Mesenteric fat pad (tissue), 1 donor: ENCODE measurements around the gene MAP2K3. TPM values are rescaled to one million over a fixed set of nuclear protein-coding genes. Genes with fewer than 3 reads are reported as not detected.
A peak's percentile ranks its signal among the peaks of the same experiment; 100 is the strongest.

Experiments
- DNase-seq: peaks from one replicate; pipeline ENCODE4 v3.0.0-alpha.2; 2020; ENCODE audit warnings: low spot score
- total RNA-seq: library from RNA; stranded (reverse); fragmentation: NEBNext Ultra II Directional; extraction: Animal tissue kit (Norgen Biotek cat#: 25700); gene quantifications from one replicate; pipeline ENCODE4 v1.2.1, GENCODE V29; 2021
- donor health status: DM: yes; HTN: yes; CAD: no.

Gene MAP2K3
- total RNA-seq, 1 donor from 2014 or later, result 103 TPM

GRCh38 chr17:21349358-21350050 lies 65.0 kb downstream of the MAP2K3 start:
- peak; percentile 64 for DNase-seq

DNA sequence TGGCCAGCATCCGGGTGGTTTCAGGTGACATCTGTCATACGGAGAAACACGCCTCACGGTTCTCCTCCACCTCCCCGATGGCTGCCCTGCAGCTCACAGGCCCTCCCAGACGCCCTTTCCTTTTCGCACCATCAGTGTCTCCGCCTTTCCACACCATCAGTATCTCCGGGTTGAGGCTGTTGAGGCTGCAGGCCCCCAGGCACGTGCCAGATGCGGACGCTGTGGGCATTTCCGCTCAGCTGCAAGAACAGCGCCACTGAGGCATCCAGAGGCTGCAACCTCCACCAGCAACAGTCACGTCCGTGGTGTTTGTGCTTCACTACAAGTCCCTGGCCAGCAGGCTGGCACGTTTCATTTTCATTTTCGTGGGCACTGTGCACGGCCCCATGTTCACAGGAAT lies 66.0 kb downstream of the MAP2K3 start:
- peak; percentile 26 for DNase-seq

GRCh38 chr17:21351366-21352065 lies 67.0 kb downstream of the MAP2K3 start:
- DNase-seq, result peak; percentile 72

- peak; percentile 75 for DNase-seq
Measured at GRCh38 chr17:21352221-21352980, 67.9 kb downstream of the MAP2K3 start.

- DNase-seq, result no peak
Measured at GRCh38 chr17:21352981-21353265, 68.4 kb downstream of the MAP2K3 start.

DNA sequence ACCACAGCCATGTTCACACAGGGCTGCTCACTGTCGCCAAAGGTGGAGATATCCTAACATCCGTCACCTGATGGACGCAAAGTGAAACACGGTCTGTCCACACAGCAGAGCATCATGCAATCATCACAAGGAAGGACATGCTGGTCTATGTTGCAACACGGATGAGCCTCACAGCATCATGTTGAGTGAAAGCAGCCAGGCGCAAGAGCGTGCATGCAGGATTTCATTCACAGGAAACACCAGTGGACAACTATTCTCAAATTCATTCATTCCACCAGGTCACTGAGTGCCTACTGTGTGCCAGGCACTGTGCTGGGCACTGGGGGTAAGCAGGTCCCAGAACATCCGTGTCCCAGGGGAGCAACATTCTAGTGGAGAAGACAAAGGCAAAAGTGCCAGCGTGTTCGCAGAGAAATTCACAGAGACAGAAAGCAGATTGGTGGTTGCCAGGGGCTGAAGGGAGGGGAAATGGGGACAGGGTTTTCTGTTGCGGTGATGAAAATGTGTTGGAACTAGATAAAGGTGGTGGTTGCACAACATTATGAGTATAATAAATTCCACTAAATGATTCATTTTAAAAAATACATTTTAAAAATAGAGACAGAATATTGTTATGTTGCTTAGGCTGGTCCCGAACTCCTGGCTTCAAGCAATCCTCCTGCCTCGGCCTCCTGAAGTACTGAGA lies 69.0 kb downstream of the MAP2K3 start:
- DNase-seq, result no peak

DNA sequence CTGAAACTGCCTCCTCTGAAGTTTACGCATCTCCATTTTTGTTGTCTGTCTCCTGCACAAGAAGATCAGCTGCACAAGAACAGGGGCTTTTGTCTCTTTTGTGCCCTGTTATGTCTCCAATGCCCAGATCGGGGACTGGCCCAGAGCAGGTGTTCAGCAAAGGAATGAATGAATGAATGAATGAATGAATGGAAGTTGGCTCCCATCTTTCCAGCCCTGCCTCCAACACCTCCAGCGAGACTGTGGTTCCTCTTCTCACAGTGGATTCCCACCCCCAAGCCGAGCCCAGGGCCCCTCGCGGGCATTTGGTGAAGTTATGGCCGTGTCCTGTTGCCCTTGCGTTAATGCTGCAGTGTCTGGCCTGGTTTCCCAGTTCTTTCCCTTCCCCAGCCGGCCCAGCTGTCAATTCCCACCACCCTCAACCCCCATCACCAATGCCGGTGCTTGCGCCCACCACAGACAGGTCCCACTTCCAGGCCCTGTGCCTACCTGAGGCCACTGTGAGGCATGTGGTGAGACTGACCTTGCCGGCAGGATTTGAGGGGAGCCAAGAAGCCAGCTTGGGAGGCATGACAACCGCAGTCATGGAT lies 70.4 kb downstream of the MAP2K3 start:
- no peak for DNase-seq

DNA sequence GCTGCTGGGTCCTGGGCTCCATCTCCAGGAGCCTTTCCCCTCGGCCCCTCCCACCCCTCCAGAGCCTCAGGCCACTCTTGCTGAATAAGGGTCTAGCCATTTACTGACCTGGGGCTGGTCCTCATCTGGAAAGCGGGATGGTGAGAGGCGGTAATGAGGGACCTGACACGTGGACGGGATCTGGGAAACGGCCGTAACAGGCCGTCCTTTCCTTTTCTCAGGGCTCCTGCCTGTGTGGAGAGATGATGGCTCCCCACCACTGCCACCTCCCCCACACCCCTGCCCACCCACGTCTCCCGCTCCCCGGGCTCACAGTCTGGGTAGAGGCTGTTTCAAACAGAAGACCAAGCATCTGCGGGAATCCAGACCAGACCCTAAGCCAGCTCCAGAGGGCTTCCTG lies 71.1 kb downstream of the MAP2K3 start:
- no peak for DNase-seq

DNA sequence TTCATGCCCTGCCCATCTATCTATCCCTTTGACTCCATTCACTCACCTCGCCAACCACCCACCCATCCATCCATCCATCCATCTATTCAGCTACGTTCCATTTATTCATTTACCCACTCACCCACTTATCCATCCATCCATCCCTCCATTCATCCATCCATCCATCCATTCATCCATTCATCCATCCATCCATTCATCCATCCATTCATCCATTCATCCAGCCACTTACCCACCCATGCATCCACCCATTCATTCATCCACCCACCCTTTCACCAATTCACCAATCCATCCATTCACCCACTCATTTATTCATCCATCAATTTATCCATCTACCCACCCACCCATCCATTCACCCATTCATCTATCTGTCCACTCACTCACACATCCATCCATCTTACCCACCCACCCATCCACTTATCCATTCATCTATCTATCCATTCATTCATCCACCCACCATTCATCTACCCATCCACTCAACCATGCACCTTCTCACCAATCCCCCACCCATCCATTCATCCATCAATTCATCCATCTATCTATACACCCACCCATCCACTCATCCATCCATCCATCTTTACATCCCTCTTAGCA lies 72.1 kb downstream of the MAP2K3 start:
- DNase-seq, result no peak

DNA sequence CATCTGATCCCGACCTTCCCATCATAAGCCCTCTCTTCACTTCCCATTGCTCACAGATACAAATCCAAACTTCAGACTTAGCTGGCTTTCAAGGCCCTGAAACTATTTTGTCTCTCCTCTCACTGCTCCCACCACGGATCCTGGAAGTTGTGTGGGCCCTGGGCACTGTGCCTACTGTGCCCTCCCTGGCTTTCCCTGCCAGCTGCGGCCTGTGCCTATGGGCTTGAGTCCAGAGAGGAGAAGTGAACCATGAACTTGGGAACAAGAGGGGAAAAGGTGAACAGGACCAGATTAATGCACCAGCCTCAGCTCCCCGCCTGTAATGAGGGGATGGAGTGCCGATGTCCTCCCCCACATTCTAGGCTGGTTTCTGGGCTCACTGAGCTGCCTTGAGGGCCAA lies 72.8 kb downstream of the MAP2K3 start:
- no peak for DNase-seq

- no peak for DNase-seq
Measured at GRCh38 chr17:21357696-21358656, 73.5 kb downstream of the MAP2K3 start.

DNA sequence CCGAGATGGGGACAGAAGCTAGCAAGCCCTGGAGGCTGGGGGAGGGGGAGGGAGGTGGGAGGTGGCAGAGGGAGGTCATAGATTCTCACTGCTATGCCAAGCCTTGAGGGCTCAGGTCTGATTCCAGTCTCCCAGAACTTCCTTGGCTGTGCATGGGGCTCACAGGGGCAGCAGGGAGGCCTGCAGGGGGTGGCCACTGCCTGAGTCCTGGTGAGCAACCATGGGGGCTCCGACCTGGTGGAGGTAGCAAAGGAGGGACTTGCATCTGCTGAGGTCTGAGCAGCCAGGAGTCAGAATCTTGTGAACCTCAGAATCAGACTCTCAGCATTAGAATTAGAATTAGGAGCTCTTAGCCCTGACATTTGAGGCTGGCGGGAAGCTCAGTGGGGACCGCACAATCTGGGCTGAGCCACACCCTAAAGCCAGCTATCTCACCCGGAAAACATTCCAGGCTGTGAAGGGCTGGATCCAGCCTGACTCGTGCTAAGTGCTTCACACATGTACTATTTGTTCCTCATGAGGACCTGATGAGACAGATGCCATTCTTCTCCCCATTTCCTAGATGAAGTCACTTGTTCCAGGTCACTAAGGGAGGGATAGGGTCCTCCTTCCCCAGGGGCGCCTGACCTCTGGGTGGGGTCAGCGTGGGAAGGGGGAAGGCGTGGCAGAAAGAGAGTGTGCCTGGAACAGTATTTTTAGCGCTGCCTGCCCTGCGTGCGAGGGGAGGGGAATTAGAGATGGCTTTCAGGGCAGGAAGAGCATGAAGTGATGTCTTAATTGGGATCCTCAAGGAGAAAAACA lies 74.4 kb downstream of the MAP2K3 start:
- DNase-seq, result no peak

GRCh38 chr17:21359483-21359840 lies 75.0 kb downstream of the MAP2K3 start:
- no peak for DNase-seq

- DNase-seq, result no peak
Measured at GRCh38 chr17:21360048-21360447, 75.5 kb downstream of the MAP2K3 start.

DNA sequence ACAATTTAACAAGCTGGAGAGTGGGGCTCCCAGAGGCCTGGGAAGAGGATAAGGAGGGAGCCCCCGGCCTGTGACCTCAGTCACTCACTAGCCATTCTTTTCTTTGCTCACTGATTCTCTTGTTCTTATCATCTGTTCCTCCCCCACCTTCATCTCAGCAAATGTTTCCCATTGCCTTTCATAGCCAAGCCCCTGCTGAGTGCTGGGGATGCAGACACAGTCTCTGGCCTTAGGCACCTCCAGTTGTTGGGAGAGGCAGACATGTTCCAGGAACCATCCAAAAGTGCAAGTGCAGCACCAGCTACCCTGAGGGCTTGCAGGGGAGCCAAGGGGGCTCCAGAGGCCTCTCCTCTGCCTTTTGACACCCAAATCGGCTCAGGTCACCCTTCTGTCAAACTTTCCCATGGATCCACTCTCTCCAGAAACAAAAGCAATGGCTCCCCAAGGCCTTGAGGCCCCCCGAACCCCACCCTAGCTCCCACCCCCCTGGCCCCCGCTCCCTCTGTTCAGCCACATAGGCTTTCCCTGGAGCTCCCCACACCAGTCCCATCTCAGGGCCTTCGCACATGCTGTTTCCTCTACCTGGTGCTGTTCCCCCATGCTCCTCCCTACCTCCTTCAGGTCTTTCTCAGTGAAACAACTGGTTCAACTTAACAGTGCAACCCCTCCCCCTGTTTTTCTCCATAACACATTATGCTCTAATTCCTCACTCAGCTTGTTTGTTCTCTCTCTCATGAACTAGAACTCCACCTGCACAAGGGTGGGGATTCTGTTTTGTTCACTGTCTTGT lies 76.7 kb downstream of the MAP2K3 start:
- DNase-seq, result no peak

DNA sequence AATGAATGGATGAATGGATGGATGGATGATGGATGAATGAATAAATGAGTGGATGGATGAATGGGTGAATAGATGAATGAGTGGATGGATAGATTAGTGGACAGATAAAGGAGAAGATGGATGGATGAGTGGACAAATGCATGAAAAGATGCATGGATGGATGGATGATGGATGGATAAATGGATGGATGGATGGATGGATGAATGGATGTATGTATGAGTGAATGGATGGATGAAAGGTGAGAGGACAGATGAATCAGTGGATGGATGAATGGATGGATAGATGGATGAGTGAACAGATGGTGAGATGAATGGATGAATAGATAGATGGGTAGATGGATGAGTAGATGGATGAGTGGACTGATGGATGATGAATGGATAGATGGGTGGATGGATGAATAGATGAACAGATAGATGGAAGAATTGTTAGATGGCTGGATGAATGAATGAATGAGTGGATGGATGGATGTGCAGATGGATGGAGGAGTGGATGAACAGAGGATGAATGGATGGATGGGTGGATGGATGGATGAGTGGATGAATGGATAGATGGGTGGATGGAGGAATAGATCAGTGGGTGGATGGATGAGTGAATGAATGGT lies 77.9 kb downstream of the MAP2K3 start:
- no peak for DNase-seq

- no peak for DNase-seq
Measured at GRCh38 chr17:21363776-21364642, 79.5 kb downstream of the MAP2K3 start.
